Mesenchymal stem cell (in vitro differentiated cells and primary cell): ENCODE results near the gene PI4K2A.

Source experiments
- DNase-seq: peaks from one replicate; pipeline ENCODE4 v3.0.0-alpha.2; 2013
- H2AFZ ChIP-seq: one replicate; pipeline ENCODE4 v1.6.1; 2013; ENCODE audit warnings: low read depth, mild to moderate bottlenecking, control low read depth, inconsistent platforms, low read length, moderate library complexity
- H2AK5ac ChIP-seq: 2 replicates; pipeline ENCODE4 v1.6.1; 2013; ENCODE audit warnings: low read length, moderate library complexity, mild to moderate bottlenecking, inconsistent platforms; ENCODE audit not compliant: severe bottlenecking
- H2BK120ac ChIP-seq: one replicate; pipeline ENCODE4 v1.6.1; 2013; ENCODE audit warnings: low read depth, mild to moderate bottlenecking, inconsistent platforms, low read length, moderate library complexity
- H2BK12ac ChIP-seq, 2 experiments: one replicate each; pipeline ENCODE4 v1.6.1; 2013; ENCODE audit warnings: inconsistent platforms in 2 of 2, low read length in 2 of 2, mild to moderate bottlenecking in 2 of 2, moderate library complexity in 2 of 2, control low read depth in 1 of 2
- H2BK15ac ChIP-seq: one replicate; pipeline ENCODE4 v1.6.1; 2013; ENCODE audit warnings: mild to moderate bottlenecking, low read depth, inconsistent platforms; ENCODE audit not compliant: poor library complexity, severe bottlenecking
- H2BK5ac ChIP-seq: 2 replicates; pipeline ENCODE4 v1.6.1; 2013; ENCODE audit warnings: low read depth, mild to moderate bottlenecking, low read length, control low read depth, inconsistent platforms; ENCODE audit not compliant: poor library complexity, severe bottlenecking
- H3K14ac ChIP-seq, 2 experiments: one replicate each; pipeline ENCODE4 v1.6.1; 2013; ENCODE audit warnings: inconsistent platforms in 2 of 2, low read length in 2 of 2, control low read depth in 1 of 2, mild to moderate bottlenecking in 1 of 2, moderate library complexity in 1 of 2
- H3K18ac ChIP-seq, 2 experiments: one replicate each; pipeline ENCODE4 v1.6.1; 2013; ENCODE audit warnings: inconsistent platforms in 2 of 2, low read length in 2 of 2, control low read depth in 1 of 2, low read depth in 1 of 2, mild to moderate bottlenecking in 1 of 2
- H3K23ac ChIP-seq, 2 experiments: one replicate each; pipeline ENCODE4 v1.6.1; 2013; ENCODE audit warnings: inconsistent platforms in 2 of 2, low read length in 2 of 2, mild to moderate bottlenecking in 2 of 2, moderate library complexity in 2 of 2, control low read depth in 1 of 2
- H3K27ac ChIP-seq: 2 replicates; pipeline ENCODE4 v1.5.1; 2013; ENCODE audit warnings: mild to moderate bottlenecking, moderate library complexity, low read length, control low read depth, inconsistent platforms; ENCODE audit not compliant: poor library complexity, severe bottlenecking
- H3K27me3 ChIP-seq, 2 experiments: 2 replicates each; pipeline versions ENCODE4 v1.6.1 to v1.7.0; 2013; ENCODE audit warnings: low read length in 2 of 2, mild to moderate bottlenecking in 2 of 2, moderate library complexity in 2 of 2, control low read depth in 1 of 2, inconsistent platforms in 1 of 2; ENCODE audit not compliant: control insufficient read depth in 1 of 2, insufficient read depth in 1 of 2
- H3K36me3 ChIP-seq, 2 experiments: 2 replicates each; pipeline versions ENCODE4 v1.6.1 to v1.7.0; 2013; ENCODE audit warnings: low read length in 2 of 2, control low read depth in 1 of 2, inconsistent platforms in 1 of 2, low read depth in 1 of 2, mild to moderate bottlenecking in 1 of 2; ENCODE audit not compliant: insufficient read depth in 2 of 2, control insufficient read depth in 1 of 2
- H3K4ac ChIP-seq, 2 experiments: one replicate each; pipeline ENCODE4 v1.6.1; 2013; ENCODE audit warnings: inconsistent platforms in 2 of 2, low read length in 2 of 2, mild to moderate bottlenecking in 2 of 2, moderate library complexity in 2 of 2, control low read depth in 1 of 2, low read depth in 1 of 2
- H3K4me1 ChIP-seq: 2 replicates; pipeline ENCODE4 v1.6.1; 2013; ENCODE audit warnings: low read depth, low read length, control low read depth; ENCODE audit not compliant: control insufficient read depth, insufficient read depth
- H3K4me2 ChIP-seq: 2 replicates; pipeline ENCODE4 v1.6.1; 2013; ENCODE audit warnings: low read length, mild to moderate bottlenecking, inconsistent platforms; ENCODE audit not compliant: poor library complexity, severe bottlenecking
- H3K4me3 ChIP-seq, 2 experiments: 2 replicates each; pipeline versions ENCODE4 v1.5.1 to v1.7.0; 2013; ENCODE audit warnings: low read length in 2 of 2, mild to moderate bottlenecking in 2 of 2, control low read depth in 1 of 2, low read depth in 1 of 2; ENCODE audit not compliant: insufficient read depth in 1 of 2
- H3K79me1 ChIP-seq: replicated peaks from 2 replicates; pipeline ENCODE4 v1.6.1; 2013; ENCODE audit warnings: mild to moderate bottlenecking, control low read depth, low read length, inconsistent platforms; ENCODE audit not compliant: poor library complexity, severe bottlenecking
- H3K9ac ChIP-seq: 2 replicates; pipeline ENCODE4 v1.7.0; 2013; ENCODE audit warnings: mild to moderate bottlenecking, low read length, moderate library complexity
- H3K9me3 ChIP-seq: 2 replicates; pipeline ENCODE4 v1.7.0; 2013; ENCODE audit warnings: mild to moderate bottlenecking, low read length; ENCODE audit not compliant: control insufficient read depth
- H4K8ac ChIP-seq: one replicate; pipeline ENCODE4 v1.6.1; 2013; ENCODE audit warnings: inconsistent platforms, mild to moderate bottlenecking, low read length, moderate library complexity
- H4K91ac ChIP-seq: one replicate; pipeline ENCODE4 v1.6.1; 2013; ENCODE audit warnings: mild to moderate bottlenecking, low read length, inconsistent platforms
- WGBS: methylation state at CpG from one replicate; pipeline ENCODE4 v1.1.7; 2013; ENCODE audit warnings: mixed read lengths; 5-methylcytosine and 5-hydroxymethylcytosine counted together

PI4K2A gene

DNA sequence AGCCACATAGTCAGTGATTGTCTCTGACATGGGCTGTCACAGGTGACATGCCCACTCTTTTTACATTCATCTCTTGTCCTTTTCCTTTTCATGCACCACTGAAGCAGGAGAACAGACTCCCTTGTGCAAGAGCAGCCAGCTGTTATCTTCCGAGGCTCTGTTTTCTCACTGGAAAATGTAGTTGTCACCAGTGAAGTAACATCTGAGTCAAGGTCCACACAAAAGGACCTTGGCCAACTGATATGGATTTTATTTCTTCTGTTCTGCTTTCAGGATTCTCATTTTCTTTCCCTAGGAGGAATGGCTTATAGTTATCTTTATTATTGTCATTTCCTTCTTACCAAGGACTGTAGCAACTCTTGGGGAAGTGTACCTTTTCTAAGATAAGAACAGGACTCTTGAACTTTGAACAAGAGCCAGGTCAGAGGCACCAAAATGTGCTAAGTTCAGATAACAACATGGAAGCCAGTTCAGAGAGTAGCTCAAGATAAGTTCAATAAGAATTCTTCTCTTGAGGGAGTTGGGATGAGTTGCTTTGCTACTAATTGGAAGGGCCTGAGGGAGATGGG, 23.9 kb downstream of the PI4K2A start:
- Histone ChIP-seq H4K91ac (no peak overlapping the region), H3K9me3 (no peaks in the 10 kb centered on the region), H3K18ac (no peak overlapping the region), H3K14ac (no peak overlapping the region), H3K4me1 (no peaks in the 10 kb centered on the region), H3K27ac (no peak overlapping the region), H2BK12ac (no peak overlapping the region), H3K36me3 (peaks cover 21 to 77% of the 10 kb centered on the region in 2 experiments), H3K9ac (no peak overlapping the region), H2BK5ac (no peak overlapping the region), H2AFZ (no peak overlapping the region), H3K23ac (no peak overlapping the region), H2BK120ac (no peak overlapping the region), H3K4me3 (no peak overlapping the region), H2AK5ac (no peak overlapping the region), H4K8ac (no peak overlapping the region), H3K4ac (no peak overlapping the region), H2BK15ac (no peak overlapping the region), H3K79me1 (peaks cover 6% of the 10 kb centered on the region), H3K4me2 (no peak overlapping the region), H3K27me3 (no peaks in the 10 kb centered on the region)
- WGBS = 100% methylated on average over 1 of the region's 1 CpG
- no peak for DNase-seq

DNA sequence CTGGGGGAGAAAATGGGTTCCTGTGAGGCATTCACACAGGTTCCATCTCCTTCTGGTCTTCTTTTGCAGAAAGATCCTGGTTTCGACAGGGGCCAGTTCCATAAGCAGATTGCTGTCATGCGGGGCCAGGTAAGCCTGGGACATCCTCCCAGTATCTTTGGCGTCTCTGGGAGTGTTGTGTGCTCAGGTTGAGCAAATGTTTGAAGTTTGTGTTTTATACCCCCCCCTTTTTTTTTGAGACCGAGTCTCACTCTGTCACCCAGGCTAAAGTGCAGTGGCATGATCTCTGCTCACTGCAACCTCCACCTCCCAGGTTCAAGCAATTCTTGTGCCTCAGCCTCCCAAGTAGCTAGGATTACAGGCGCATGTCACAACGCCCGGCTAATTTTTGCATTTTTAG, 26.5 kb downstream of the PI4K2A start:
- H4K91ac ChIP-seq = no peak overlapping the region
- H3K18ac ChIP-seq = no peak overlapping the region
- peaks cover 4% of the 10 kb centered on the region for H3K79me1 ChIP-seq
- no peak overlapping the region for H2AFZ ChIP-seq
- H4K8ac ChIP-seq = no peak overlapping the region
- no peak overlapping the region for H3K23ac ChIP-seq
- no peak overlapping the region for H3K4ac ChIP-seq
- H3K36me3 ChIP-seq = peaks cover 21 to 91% of the 10 kb centered on the region in 2 experiments
- no peak overlapping the region for H2BK120ac ChIP-seq
- H3K4me3 ChIP-seq = no peak overlapping the region
- H3K4me1 ChIP-seq = no peaks in the 10 kb centered on the region
- H2BK12ac ChIP-seq = no peak overlapping the region
- H3K27me3 ChIP-seq = no peaks in the 10 kb centered on the region
- no peak overlapping the region for H3K14ac ChIP-seq
- 99% methylated on average over 7 of the region's 7 CpGs for WGBS
- H2BK5ac ChIP-seq = no peak overlapping the region
- DNase-seq = no peak
- H2BK15ac ChIP-seq = no peak overlapping the region
- H3K9ac ChIP-seq = no peak overlapping the region
- no peaks in the 10 kb centered on the region for H3K9me3 ChIP-seq
- no peak overlapping the region for H2AK5ac ChIP-seq
- H3K4me2 ChIP-seq = no peak overlapping the region
- H3K27ac ChIP-seq = no peak overlapping the region

- 98% methylated on average over 6 of the region's 6 CpGs for WGBS
- no peak overlapping the region for H2AK5ac ChIP-seq
- peaks cover under 1% of the 10 kb centered on the region for H3K79me1 ChIP-seq
- H3K36me3 ChIP-seq = peaks cover 21 to 90% of the 10 kb centered on the region in 2 experiments
- H4K91ac ChIP-seq = no peak overlapping the region
- H2BK120ac ChIP-seq = no peak overlapping the region
- H3K9ac ChIP-seq = no peak overlapping the region
- H4K8ac ChIP-seq = no peak overlapping the region
- no peaks in the 10 kb centered on the region for H3K27me3 ChIP-seq
- H2BK15ac ChIP-seq = no peak overlapping the region
- no peak overlapping the region for H3K4me2 ChIP-seq
- no peak overlapping the region for H3K18ac ChIP-seq
- H2BK5ac ChIP-seq = no peak overlapping the region
- H2BK12ac ChIP-seq = no peak overlapping the region
- no peak overlapping the region for H3K27ac ChIP-seq
- no peaks in the 10 kb centered on the region for H3K4me1 ChIP-seq
- no peak overlapping the region for H3K14ac ChIP-seq
- no peak for DNase-seq
- no peak overlapping the region for H2AFZ ChIP-seq
- H3K23ac ChIP-seq = no peak overlapping the region
- no peak overlapping the region for H3K4ac ChIP-seq
- no peaks in the 10 kb centered on the region for H3K9me3 ChIP-seq
- H3K4me3 ChIP-seq = no peak overlapping the region
Observed at GRCh38 chr10:97667463-97667862, 27.0 kb downstream of the PI4K2A start.

DNA sequence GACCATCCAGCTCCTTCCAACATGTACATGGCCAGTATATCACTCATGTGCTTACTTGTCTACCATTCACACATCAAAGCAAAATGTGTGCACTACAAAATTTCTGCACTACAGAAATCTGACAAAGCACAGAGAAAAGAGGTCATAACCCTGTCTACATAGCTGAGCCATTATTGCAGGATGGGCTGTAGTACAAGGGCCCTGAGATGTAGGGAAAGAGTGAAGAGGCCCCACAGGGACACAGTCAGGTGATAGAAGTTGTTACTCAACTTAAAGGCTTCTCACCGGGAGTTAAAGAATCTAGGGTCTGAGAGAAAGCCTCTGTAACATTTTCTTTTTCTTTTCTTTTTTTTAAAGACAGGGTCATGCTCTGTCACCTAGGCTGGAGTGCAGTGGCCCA, 29.1 kb downstream of the PI4K2A start:
- H4K91ac ChIP-seq = no peak overlapping the region
- no peak overlapping the region for H3K23ac ChIP-seq
- no peak overlapping the region for H2BK120ac ChIP-seq
- H3K4me1 ChIP-seq = no peaks in the 10 kb centered on the region
- H4K8ac ChIP-seq = no peak overlapping the region
- H3K4me2 ChIP-seq = no peak overlapping the region
- DNase-seq = peak; percentile 24
- no peak overlapping the region for H2AFZ ChIP-seq
- no peak overlapping the region for H2AK5ac ChIP-seq
- H3K9me3 ChIP-seq = no peaks in the 10 kb centered on the region
- H3K27me3 ChIP-seq = no peaks in the 10 kb centered on the region
- no peak overlapping the region for H3K4me3 ChIP-seq
- H3K27ac ChIP-seq = no peak overlapping the region
- H2BK15ac ChIP-seq = no peak overlapping the region
- H2BK5ac ChIP-seq = no peak overlapping the region
- peaks cover 25 to 89% of the 10 kb centered on the region in 2 experiments for H3K36me3 ChIP-seq
- no peak overlapping the region for H3K18ac ChIP-seq
- H3K4ac ChIP-seq = no peak overlapping the region
- 80% methylated on average over 1 of the region's 1 CpG for WGBS
- no peaks in the 10 kb centered on the region for H3K79me1 ChIP-seq
- no peak overlapping the region for H3K14ac ChIP-seq
- H2BK12ac ChIP-seq = no peak overlapping the region
- no peak overlapping the region for H3K9ac ChIP-seq
